Measurements from ENCODE around the gene SORCS1.

DNA sequence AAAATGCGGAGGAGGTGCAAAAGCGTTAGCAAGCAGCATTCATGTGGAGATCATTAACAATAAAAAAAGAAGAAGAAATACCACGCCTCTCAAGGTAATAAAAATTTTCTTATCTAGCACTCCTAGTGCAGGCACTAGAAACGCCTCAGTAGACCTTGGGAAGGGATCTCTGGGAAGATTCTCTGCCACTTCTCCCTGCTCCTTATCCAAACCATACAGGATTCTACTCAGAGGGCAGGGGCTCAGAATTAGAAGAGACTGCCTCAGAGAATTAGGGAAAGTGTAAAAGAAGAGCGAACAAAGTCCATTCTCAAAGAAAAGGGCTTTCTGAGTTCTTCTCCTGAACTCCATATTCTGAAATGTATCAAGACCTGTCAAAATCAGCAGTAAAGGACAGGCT, 413.4 kb downstream of the SORCS1 start:
- TF ChIP-seq, protein P1, sequence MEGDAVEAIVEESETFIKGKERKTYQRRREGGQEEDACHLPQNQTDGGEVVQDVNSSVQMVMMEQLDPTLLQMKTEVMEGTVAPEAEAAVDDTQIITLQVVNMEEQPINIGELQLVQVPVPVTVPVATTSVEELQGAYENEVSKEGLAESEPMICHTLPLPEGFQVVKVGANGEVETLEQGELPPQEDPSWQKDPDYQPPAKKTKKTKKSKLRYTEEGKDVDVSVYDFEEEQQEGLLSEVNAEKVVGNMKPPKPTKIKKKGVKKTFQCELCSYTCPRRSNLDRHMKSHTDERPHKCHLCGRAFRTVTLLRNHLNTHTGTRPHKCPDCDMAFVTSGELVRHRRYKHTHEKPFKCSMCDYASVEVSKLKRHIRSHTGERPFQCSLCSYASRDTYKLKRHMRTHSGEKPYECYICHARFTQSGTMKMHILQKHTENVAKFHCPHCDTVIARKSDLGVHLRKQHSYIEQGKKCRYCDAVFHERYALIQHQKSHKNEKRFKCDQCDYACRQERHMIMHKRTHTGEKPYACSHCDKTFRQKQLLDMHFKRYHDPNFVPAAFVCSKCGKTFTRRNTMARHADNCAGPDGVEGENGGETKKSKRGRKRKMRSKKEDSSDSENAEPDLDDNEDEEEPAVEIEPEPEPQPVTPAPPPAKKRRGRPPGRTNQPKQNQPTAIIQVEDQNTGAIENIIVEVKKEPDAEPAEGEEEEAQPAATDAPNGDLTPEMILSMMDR (IDR thresholded peaks at IDR 0.05): no peak
- TF ChIP-seq POLR2A (IDR thresholded peaks at IDR 0.05): no peak

Data from ovary (tissue), 3 donors.